Subcutaneous abdominal adipose tissue (tissue), 5 donors: ENCODE measurements around the gene GFRA1.

Experiments used
- H3K27ac ChIP-seq: one replicate; pipeline ENCODE4 v1.7.0; 2013; ENCODE audit warnings: low read depth, mild to moderate bottlenecking, inconsistent platforms, low read length, moderate library complexity
- H3K27me3 ChIP-seq, 5 donors: one replicate each; pipeline ENCODE4 v1.7.0; 2013; ENCODE audit warnings: low read length in 5 of 5, inconsistent platforms in 1 of 5; ENCODE audit not compliant: control insufficient read depth in 5 of 5, insufficient read depth in 4 of 5
- H3K36me3 ChIP-seq, 5 donors: one replicate each; pipeline ENCODE4 v1.7.0; 2013; ENCODE audit warnings: low read length in 5 of 5; ENCODE audit not compliant: control insufficient read depth in 5 of 5, insufficient read depth in 5 of 5
- H3K4me1 ChIP-seq, 5 donors: one replicate each; pipeline ENCODE4 v1.7.0; 2013; ENCODE audit warnings: low read length in 5 of 5, mild to moderate bottlenecking in 3 of 5, moderate library complexity in 1 of 5; ENCODE audit not compliant: control insufficient read depth in 5 of 5, insufficient read depth in 5 of 5
- H3K4me3 ChIP-seq, 5 donors: one replicate each; pipeline ENCODE4 v1.7.0; 2013; ENCODE audit warnings: low read length in 5 of 5, low read depth in 1 of 5
- H3K9ac ChIP-seq, 5 donors: one replicate each; pipeline ENCODE4 v1.7.0; 2013; ENCODE audit warnings: low read length in 5 of 5, mild to moderate bottlenecking in 4 of 5, moderate library complexity in 3 of 5
- H3K9me3 ChIP-seq, 5 donors: one replicate each; pipeline ENCODE4 v1.7.0; 2013; ENCODE audit warnings: low read length in 5 of 5; ENCODE audit not compliant: control insufficient read depth in 5 of 5
- donor health status: healthy.
- donor health status: healthy.
- donor health status: healthy.
- donor health status: healthy.
- donor health status: healthy.

Gene GFRA1

DNA sequence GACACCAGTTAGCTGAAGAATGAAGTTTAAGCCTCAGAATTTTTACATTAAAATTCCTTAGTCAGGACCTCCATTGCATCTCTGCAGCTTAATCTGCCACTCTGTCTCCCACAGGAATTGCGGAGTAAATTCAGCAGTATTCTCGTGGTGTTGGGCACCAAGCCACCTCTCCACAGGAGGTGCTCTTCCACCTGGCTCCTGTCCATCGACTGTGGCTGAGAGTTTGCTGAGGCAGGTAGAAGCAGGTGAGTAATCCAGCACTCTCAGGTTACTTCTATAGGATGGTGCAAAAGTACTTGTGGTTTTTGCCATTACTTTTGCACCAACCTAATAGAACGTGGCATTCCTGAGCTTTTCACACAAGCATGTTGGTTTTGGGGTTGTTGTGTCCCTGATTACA is 134.1 kb downstream of the GFRA1 start:
- no peaks in the 10 kb centered on the region for H3K27me3 ChIP-seq
- H3K9me3 ChIP-seq = no peaks in the 10 kb centered on the region
- H3K27ac ChIP-seq = no peak overlapping the region
- H3K4me3 ChIP-seq = no peak overlapping the region
- no peaks in the 10 kb centered on the region for H3K36me3 ChIP-seq
- peaks cover 0 to 11% (median 0%) of the 10 kb centered on the region in 5 donors for H3K4me1 ChIP-seq
- no peak overlapping the region for H3K9ac ChIP-seq

DNA sequence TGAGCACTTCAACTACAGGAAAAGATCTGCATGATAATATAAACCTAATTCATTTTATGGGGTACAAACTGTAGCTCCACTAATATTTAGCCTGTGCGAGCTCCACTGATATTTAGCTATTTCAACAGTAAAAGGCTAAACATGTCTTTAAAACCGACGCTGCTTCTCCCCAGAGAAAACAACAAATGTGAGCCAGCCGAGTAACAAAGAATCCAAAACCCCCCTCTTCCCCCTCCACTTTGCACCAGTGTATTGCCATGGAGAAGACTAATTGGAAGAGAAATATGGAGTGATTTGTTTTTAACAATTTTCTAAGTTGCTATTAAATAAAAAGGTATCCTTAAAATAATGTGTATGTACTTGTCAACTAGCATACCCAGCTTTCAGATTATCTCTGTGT is 136.7 kb downstream of the GFRA1 start:
- H3K4me3 ChIP-seq = no peak overlapping the region
- H3K36me3 ChIP-seq = no peaks in the 10 kb centered on the region

DNA sequence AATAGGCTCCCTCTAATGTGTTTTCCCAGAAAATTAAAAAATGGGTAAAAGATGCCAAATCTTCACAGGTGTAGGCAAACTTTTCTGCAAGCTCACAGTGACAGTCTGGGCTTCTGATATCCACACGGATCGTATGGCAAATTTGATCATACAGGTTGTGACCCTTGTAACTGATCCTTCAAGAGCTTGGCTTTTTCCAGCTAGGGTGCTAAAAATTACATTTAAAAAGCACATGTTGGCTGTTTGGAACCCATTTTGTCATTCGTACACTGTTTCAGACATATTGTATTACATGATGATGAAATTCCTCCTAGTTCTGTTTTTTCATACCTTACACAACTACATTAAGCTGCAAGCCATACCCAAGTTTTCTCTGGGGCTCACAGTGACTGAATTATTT is 138.7 kb downstream of the GFRA1 start:
- no peak overlapping the region for H3K9ac ChIP-seq

More for the DNA sequence above, 136.7 kb downstream of the GFRA1 start:
- Histone ChIP-seq H3K27me3 (no peaks in the 10 kb centered on the region), H3K27ac (no peak overlapping the region), H3K4me1 (peaks cover 0 to 11% (median 0%) of the 10 kb centered on the region in 5 donors), H3K9ac (no peak overlapping the region), H3K9me3 (no peaks in the 10 kb centered on the region)

DNA sequence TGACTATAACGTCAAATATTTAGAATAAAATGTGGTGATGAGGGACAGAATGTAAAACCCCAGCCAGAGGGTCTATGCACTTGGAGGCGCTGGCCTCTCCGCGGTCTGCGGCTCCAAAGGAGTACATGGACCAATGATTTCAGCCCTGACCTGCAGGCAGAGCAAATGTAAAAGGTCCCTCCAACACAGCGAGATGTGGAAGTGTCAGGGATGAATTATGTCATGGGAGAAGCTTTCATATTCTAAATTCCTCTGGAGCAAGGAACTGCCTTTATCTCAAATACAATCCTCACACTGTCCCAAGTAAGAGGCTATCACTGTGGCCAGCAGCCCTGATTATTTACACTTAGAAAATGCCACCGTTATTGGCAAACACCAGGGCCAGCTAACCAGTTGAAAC is 139.4 kb downstream of the GFRA1 start:
- Histone ChIP-seq H3K9ac (no peak overlapping the region), H3K27me3 (no peaks in the 10 kb centered on the region), H3K4me1 (peaks cover 0 to 6% (median 0%) of the 10 kb centered on the region in 5 donors), H3K4me3 (no peak overlapping the region), H3K9me3 (peaks cover 0 to 5% (median 0%) of the 10 kb centered on the region in 5 donors), H3K27ac (no peak overlapping the region), H3K36me3 (no peaks in the 10 kb centered on the region)

More for the DNA sequence above, 138.7 kb downstream of the GFRA1 start:
- peaks cover 0 to 2% (median 0%) of the 10 kb centered on the region in 5 donors for H3K9me3 ChIP-seq
- H3K36me3 ChIP-seq = no peaks in the 10 kb centered on the region
- no peaks in the 10 kb centered on the region for H3K27me3 ChIP-seq
- H3K27ac ChIP-seq = no peak overlapping the region
- H3K4me1 ChIP-seq = peaks cover 0 to 6% (median 0%) of the 10 kb centered on the region in 5 donors
- no peak overlapping the region for H3K4me3 ChIP-seq

- no peak overlapping the region for H3K9ac ChIP-seq
- H3K4me1 ChIP-seq = peaks cover 0 to 6% (median 0%) of the 10 kb centered on the region in 5 donors
- no peak overlapping the region for H3K27ac ChIP-seq
- no peaks in the 10 kb centered on the region for H3K36me3 ChIP-seq
- H3K9me3 ChIP-seq = peaks cover 0 to 5% (median 0%) of the 10 kb centered on the region in 5 donors
- H3K4me3 ChIP-seq = no peak overlapping the region
- H3K27me3 ChIP-seq = no peaks in the 10 kb centered on the region
Observed at GRCh38 chr10:116132780-116133399, 140.1 kb downstream of the GFRA1 start.

DNA sequence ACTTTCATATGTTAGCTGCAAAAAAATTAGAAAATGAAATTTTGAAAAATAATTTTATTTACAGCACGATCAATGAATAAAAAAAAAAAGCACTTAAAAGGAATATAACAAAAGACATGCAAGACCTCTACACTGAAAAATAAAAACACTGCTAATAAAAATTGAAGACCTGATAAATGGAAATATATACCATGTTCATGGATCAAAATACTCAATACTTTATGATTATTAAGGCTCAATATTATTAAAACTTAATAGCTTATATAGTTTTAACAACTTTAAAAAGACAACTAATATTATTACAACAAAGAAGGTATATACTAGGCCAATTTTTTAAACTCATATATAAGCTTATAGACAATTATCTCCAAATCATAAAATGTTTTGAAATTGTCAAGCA is 143.0 kb downstream of the GFRA1 start:
- Histone ChIP-seq H3K27me3 (no peaks in the 10 kb centered on the region), H3K27ac (no peak overlapping the region), H3K4me3 (no peak overlapping the region), H3K4me1 (peaks cover 0 to 6% (median 0%) of the 10 kb centered on the region in 5 donors), H3K9me3 (peaks cover 0 to 5% (median 0%) of the 10 kb centered on the region in 5 donors), H3K9ac (no peak overlapping the region), H3K36me3 (peaks cover 0 to 3% (median 0%) of the 10 kb centered on the region in 5 donors)

DNA sequence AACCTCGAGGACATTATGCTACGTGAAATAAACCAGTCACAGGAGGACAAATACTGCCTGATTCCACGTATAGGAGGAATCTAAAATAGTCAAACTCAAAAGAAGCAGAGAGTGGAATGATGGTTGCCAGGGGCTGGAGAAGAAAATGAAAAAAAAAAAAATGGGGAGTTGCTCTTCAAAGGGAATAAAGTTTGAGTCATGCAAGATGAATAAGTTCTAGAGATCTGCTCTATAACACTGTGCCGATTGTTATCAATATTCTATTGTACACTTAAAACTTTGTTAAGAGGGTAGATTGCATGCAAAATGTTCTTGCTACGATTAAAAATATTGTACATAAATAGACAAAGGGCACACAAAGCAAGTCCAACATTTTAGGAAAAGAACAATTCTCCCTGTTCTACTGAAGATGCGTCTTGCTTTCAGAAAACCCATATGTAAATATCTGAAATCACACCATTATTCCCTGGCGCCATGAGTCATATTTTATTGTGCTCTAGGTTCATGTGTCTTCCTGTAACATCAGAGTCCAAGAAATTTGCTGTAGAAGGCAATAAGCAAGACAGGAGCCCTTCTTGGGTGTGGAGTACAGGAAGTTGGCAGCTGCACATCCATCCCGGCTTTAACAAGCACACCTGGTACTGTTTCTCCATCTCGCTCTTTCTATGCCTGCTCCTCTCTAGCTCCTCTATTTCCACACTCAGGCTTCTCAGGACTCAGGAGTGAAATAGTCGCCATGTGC is 145.9 kb downstream of the GFRA1 start:
- Histone ChIP-seq H3K9me3 (peaks cover 0 to 5% (median 0%) of the 10 kb centered on the region in 5 donors), H3K27me3 (no peaks in the 10 kb centered on the region), H3K36me3 (peaks cover 0 to 3% (median 0%) of the 10 kb centered on the region in 5 donors), H3K9ac (no peak overlapping the region), H3K27ac (no peak overlapping the region), H3K4me3 (no peak overlapping the region), H3K4me1 (no peaks in the 10 kb centered on the region)

- no peaks in the 10 kb centered on the region for H3K27me3 ChIP-seq
- H3K9me3 ChIP-seq = peaks cover 0 to 5% (median 0%) of the 10 kb centered on the region in 5 donors
- no peak overlapping the region for H3K9ac ChIP-seq
- H3K4me1 ChIP-seq = no peaks in the 10 kb centered on the region
- H3K36me3 ChIP-seq = peaks cover 0 to 3% (median 0%) of the 10 kb centered on the region in 5 donors
- H3K4me3 ChIP-seq = no peak overlapping the region
- no peak overlapping the region for H3K27ac ChIP-seq
Observed at GRCh38 chr10:116126239-116126638, 146.8 kb downstream of the GFRA1 start.

DNA sequence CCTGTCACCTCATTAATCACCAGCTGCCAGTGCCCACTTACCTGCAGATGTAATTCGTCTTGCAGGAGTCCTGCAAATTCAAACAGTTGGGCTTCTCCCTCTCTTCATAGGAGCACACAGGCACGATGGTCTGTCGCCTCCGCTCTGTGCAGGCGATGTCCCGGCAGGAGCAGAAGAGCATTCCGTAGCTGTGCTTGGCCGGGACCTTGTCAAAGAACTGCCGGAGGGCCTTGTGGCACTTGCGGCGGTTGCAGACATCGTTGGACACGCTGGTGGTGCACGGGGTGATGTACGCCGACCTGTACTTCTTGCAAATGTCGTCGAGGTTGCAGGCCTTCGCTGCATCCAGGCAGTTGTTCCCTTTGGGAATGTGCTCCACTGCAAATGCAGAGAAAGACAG is 147.8 kb downstream of the GFRA1 start:
- no peak overlapping the region for H3K9ac ChIP-seq
- no peaks in the 10 kb centered on the region for H3K4me1 ChIP-seq
- H3K9me3 ChIP-seq = peaks cover 0 to 5% (median 0%) of the 10 kb centered on the region in 5 donors
- no peak overlapping the region for H3K4me3 ChIP-seq
- no peaks in the 10 kb centered on the region for H3K27me3 ChIP-seq
- H3K27ac ChIP-seq = no peak overlapping the region
- H3K36me3 ChIP-seq = peaks cover 0 to 3% (median 0%) of the 10 kb centered on the region in 5 donors

GRCh38 chr10:116124777-116125176 is 148.2 kb downstream of the GFRA1 start:
- H3K27ac ChIP-seq = no peak overlapping the region
- H3K9ac ChIP-seq = no peak overlapping the region
- H3K4me1 ChIP-seq = no peaks in the 10 kb centered on the region
- no peak overlapping the region for H3K4me3 ChIP-seq
- H3K27me3 ChIP-seq = no peaks in the 10 kb centered on the region
- H3K9me3 ChIP-seq = peaks cover 0 to 5% (median 0%) of the 10 kb centered on the region in 5 donors
- H3K36me3 ChIP-seq = peaks cover 0 to 3% (median 0%) of the 10 kb centered on the region in 5 donors
